Astrocyte of the spinal cord (primary cell): ENCODE measurements around the gene MLANA.

ENCODE experiments used
- DNase-seq: peaks from one replicate; pipeline ENCODE4 v3.0.0; 2011; ENCODE audit warnings: low read depth, low spot score
- H3K4me3 ChIP-seq: 2 replicates; pipeline ENCODE4 v1.5.1; 2011; ENCODE audit warnings: low read depth, mild to moderate bottlenecking, low read length, moderate library complexity
- in situ Hi-C: cut with HindIII; loops from 2 replicates; pipeline ENCODE4 v1.10.0; 2017; ENCODE audit warnings: low sequenced_read_pairs
- TF ChIP-seq, protein P1 (sequence below): IDR thresholded peaks from 2 replicates; pipeline ENCODE4 v1.5.1; 2012; ENCODE audit warnings: low read depth, mild to moderate bottlenecking, low read length, inconsistent platforms

MLANA gene

DNA sequence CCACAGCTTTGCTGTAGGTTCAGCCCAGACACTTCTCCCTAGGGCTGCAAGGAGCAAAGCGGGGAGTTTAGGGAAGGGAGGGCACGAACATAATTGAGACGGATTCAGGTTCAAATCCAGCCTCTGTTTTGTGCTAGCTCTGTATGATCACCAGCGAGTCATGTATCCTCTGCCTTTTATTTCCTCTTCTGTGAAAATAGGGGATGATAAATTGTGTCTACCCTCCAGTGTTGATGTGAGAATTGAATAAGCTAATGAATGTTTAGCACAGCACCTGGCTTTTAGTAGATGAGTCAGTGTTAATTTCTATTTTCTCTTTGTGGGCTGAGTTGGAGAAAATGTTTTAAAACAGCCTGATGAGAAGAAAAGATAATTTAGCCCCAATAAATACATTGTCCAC, 6.2 kb downstream of the MLANA start:
- H3K4me3 ChIP-seq, result no peak overlapping the region
- in situ Hi-C loops, result no loop called here
- TF ChIP-seq, protein P1, sequence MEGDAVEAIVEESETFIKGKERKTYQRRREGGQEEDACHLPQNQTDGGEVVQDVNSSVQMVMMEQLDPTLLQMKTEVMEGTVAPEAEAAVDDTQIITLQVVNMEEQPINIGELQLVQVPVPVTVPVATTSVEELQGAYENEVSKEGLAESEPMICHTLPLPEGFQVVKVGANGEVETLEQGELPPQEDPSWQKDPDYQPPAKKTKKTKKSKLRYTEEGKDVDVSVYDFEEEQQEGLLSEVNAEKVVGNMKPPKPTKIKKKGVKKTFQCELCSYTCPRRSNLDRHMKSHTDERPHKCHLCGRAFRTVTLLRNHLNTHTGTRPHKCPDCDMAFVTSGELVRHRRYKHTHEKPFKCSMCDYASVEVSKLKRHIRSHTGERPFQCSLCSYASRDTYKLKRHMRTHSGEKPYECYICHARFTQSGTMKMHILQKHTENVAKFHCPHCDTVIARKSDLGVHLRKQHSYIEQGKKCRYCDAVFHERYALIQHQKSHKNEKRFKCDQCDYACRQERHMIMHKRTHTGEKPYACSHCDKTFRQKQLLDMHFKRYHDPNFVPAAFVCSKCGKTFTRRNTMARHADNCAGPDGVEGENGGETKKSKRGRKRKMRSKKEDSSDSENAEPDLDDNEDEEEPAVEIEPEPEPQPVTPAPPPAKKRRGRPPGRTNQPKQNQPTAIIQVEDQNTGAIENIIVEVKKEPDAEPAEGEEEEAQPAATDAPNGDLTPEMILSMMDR, result no peak
- DNase-seq, result no peak

GRCh38 chr9:5897851-5898250, 7.2 kb downstream of the MLANA start:
- H3K4me3 ChIP-seq, result no peak overlapping the region
- DNase-seq, result no peak
- in situ Hi-C loops, result no loop called here

DNA sequence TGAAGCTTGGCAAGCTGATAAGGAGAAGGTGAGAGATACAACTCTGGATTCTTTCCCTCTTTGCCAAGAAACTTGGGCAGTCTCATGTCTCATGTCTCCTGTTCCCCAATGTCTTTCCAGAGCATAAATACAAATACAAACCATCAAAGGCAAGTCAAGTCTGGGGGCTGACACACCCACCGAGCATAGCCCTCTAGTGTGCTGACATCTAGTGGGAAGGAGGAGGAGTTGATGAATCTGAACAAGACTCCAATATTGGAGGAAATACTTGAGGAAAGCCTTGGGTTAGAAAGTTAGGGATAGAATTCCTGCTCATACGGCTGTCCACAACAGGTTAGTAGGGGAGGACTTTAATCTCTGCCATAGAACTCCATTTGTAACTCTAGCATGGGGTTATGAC, 8.6 kb downstream of the MLANA start:
- in situ Hi-C loops, result no loop called here
- TF ChIP-seq, protein P1, result no peak
- H3K4me3 ChIP-seq, result no peak overlapping the region
- DNase-seq, result no peak

More at GRCh38 chr9:5897851-5898250, 7.2 kb downstream of the MLANA start:
- TF ChIP-seq, protein P1, result no peak

GRCh38 chr9:5900622-5901021, 9.9 kb downstream of the MLANA start:
- TF ChIP-seq, protein P1, result no peak
- no peak overlapping the region for H3K4me3 ChIP-seq
- no peak for DNase-seq
- in situ Hi-C loops, result no loop called here

- in situ Hi-C loops, result no loop called here
- no peak for DNase-seq
- no peak overlapping the region for H3K4me3 ChIP-seq
- TF ChIP-seq, protein P1, result no peak
These were observed 11.7 kb downstream of the MLANA start for GRCh38 chr9:5902377-5902776.

- H3K4me3 ChIP-seq, result no peak overlapping the region
- DNase-seq, result no peak
- in situ Hi-C loops, result no loop called here
- TF ChIP-seq, protein P1, result no peak
These were observed 18.2 kb downstream of the MLANA start for GRCh38 chr9:5908918-5909317.

DNA sequence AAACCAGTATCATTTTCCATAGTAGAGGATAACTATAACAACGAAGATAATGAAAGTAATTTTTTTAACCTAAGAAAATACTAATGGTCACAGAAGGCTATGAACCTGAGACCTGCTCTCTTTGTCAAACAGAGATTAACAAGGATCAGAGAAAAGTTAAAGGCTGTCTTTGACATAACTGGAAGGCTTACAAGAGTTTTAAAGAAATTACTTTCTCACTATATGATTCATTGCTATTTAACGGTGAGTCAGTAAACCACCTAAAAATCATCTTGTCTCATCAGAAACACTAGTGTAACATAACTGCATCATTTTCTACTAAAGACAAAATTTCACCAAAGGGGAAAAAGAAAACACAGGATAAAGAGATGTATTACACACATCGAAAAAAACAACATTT, 19.3 kb downstream of the MLANA start:
- H3K4me3 ChIP-seq, result no peak overlapping the region
- TF ChIP-seq, protein P1, result no peak
- peak; percentile 19 for DNase-seq
- in situ Hi-C loops, result no loop called here
